Measurements from ENCODE around the gene IRF2BP2. TPM values are rescaled to one million over a fixed set of nuclear protein-coding genes. Genes with fewer than 3 reads are reported as not detected.

The IRF2BP2 gene
- total RNA-seq, 1 donor from 2014 or later = 126 TPM

- Histone ChIP-seq H3K27me3 (ENCODE audit: insufficient read depth, low read length) (no peaks in the 10 kb centered on the region), H3K4me2 (ENCODE audit: low read length) (no peak overlapping the region), H4K20me1 (ENCODE audit: insufficient read depth, low read length) (no peaks in the 10 kb centered on the region), H2AFZ (ENCODE audit: low read depth, low read length) (no peak overlapping the region), H3K4me3 (ENCODE audit: insufficient read depth, low read depth, low read length) (no peak overlapping the region), H3K79me2 (ENCODE audit: insufficient read depth, low read length) (no peaks in the 10 kb centered on the region), H3K4me1 (ENCODE audit: insufficient read depth, low read length) (peaks cover 37% of the 10 kb centered on the region), H3K36me3 (ENCODE audit: insufficient read depth, low read length) (no peaks in the 10 kb centered on the region), H3K27ac (ENCODE audit: low read depth, low read length) (no peak overlapping the region), H3K9me3 (ENCODE audit: insufficient read depth, low read depth, low read length) (no peaks in the 10 kb centered on the region), H3K9ac (ENCODE audit: low read length) (no peak overlapping the region)
- TF ChIP-seq EZH2 (IDR thresholded peaks at IDR 0.05; ENCODE audit: insufficient read depth, low read length) = no peak
- no peak for TF ChIP-seq CTCF (IDR thresholded peaks at IDR 0.05; ENCODE audit: insufficient read depth, low read depth, low read length)
- H3K4me1 Mint-ChIP-seq (ENCODE audit: low read depth, unreplicated experiment) = peaks cover 29% of the 10 kb centered on the region
- H3K27me3 Mint-ChIP-seq (ENCODE audit: low read depth, unreplicated experiment) = no peaks in the 10 kb centered on the region
- DNase-seq (ENCODE audit: low read depth) = no peak
- H3K9me3 Mint-ChIP-seq (ENCODE audit: unreplicated experiment) = no peaks in the 10 kb centered on the region
- no peaks in the 10 kb centered on the region for H3K36me3 Mint-ChIP-seq (ENCODE audit: low read depth, unreplicated experiment)
- no peak overlapping the region for H3K4me3 Mint-ChIP-seq (ENCODE audit: unreplicated experiment)
- no peak for FAIRE-seq
- no peak overlapping the region for H3K27ac Mint-ChIP-seq (ENCODE audit: unreplicated experiment)
These were observed 45.5 kb upstream of the IRF2BP2 start for GRCh38 chr1:234655328-234656069.

DNA sequence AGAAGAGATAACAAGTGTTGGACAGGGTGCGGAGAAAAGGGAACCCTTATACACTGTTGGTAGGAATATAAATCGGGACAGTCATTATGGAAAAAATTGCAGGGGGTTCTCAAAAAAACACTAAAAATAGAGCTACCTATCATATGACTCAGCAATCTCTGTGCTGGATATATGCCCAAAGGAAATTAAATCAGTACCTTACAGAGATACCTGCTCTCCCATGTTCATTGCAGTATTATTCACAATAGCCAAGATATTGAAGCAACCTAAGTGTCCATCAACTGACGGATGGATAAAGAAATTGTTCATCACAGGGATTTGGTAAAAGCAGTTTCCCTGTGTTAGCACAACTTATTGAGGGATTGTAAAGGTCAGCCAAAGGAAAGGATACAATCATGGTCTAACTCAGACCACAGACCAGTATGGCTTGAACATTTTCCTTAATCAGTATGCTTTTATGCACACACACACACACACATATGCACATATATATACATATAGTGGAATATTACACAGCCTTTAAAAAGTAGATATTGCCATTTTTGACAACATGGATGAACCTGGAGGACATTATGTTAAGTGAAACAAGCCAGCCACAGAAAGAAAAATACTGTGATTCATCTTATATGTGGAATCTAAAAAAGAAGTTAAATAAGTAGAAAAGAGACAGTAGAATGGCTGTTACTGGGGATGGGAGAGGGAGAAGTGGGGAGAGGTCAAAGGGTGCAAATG is 44.2 kb upstream of the IRF2BP2 start:
- Histone ChIP-seq H3K27me3 (ENCODE audit: insufficient read depth, low read length) (no peaks in the 10 kb centered on the region), H3K27ac (ENCODE audit: low read depth, low read length) (no peak overlapping the region), H3K9ac (ENCODE audit: low read length) (no peak overlapping the region), H3K4me1 (ENCODE audit: insufficient read depth, low read length) (peaks cover 30% of the 10 kb centered on the region), H3K9me3 (ENCODE audit: insufficient read depth, low read depth, low read length) (no peaks in the 10 kb centered on the region), H2AFZ (ENCODE audit: low read depth, low read length) (no peak overlapping the region), H3K4me2 (ENCODE audit: low read length) (no peak overlapping the region), H3K36me3 (ENCODE audit: insufficient read depth, low read length) (no peaks in the 10 kb centered on the region), H3K79me2 (ENCODE audit: insufficient read depth, low read length) (no peaks in the 10 kb centered on the region), H3K4me3 (ENCODE audit: insufficient read depth, low read depth, low read length) (no peak overlapping the region), H4K20me1 (ENCODE audit: insufficient read depth, low read length) (no peaks in the 10 kb centered on the region)
- no peaks in the 10 kb centered on the region for H3K36me3 Mint-ChIP-seq (ENCODE audit: low read depth, unreplicated experiment)
- peaks cover 25% of the 10 kb centered on the region for H3K4me1 Mint-ChIP-seq (ENCODE audit: low read depth, unreplicated experiment)
- no peak overlapping the region for H3K4me3 Mint-ChIP-seq (ENCODE audit: unreplicated experiment)
- H3K9me3 Mint-ChIP-seq (ENCODE audit: unreplicated experiment) = peaks cover 1% of the 10 kb centered on the region
- no peak overlapping the region for H3K27ac Mint-ChIP-seq (ENCODE audit: unreplicated experiment)
- TF ChIP-seq EZH2 (IDR thresholded peaks at IDR 0.05; ENCODE audit: insufficient read depth, low read length) (no peak), CTCF (IDR thresholded peaks at IDR 0.05; ENCODE audit: insufficient read depth, low read depth, low read length) (no peak)
- no peaks in the 10 kb centered on the region for H3K27me3 Mint-ChIP-seq (ENCODE audit: low read depth, unreplicated experiment)
- DNase-seq (ENCODE audit: low read depth) = no peak
- FAIRE-seq = no peak
